OCI-LY7 (cell line): ENCODE results near the gene MRPS18A. TPM values are rescaled to one million over a fixed set of nuclear protein-coding genes. Genes with fewer than 3 reads are reported as not detected.
"Not testable (repeated sequence)": the region's sequence is repeated elsewhere in the genome, so short reads cannot be mapped to it uniquely, and the experiment has no call there.

Experiments used
- BruUV-seq: library from RNA; stranded (reverse); fragments of 400-500 nt; replicated peaks from 2 replicates; lab custom pipeline; 2021; lab: Mats Ljungman, UMichigan
- CTCF ChIA-PET: fragments of 300-600 bp; sonication (Branson Sonifier 250); formaldehyde crosslinking; loops from one replicate; lab custom pipeline; 2022; ENCODE audit warnings: antibody characterized with exemption; ENCODE audit not compliant: unreplicated experiment; lab: Charles Lee
- POLR2A ChIA-PET: fragments of 300-600 bp; sonication (Branson Sonifier 250); formaldehyde crosslinking; loops from one replicate; lab custom pipeline; 2022; ENCODE audit warnings: antibody characterized with exemption; lab: Charles Lee
- DNase-seq: peaks from one replicate; pipeline ENCODE4 v3.0.0-alpha.2; 2015; ENCODE audit warnings: low spot score
- H2AFZ ChIP-seq: fragments of 200-600 bp; sonication (generic), shearing (Covaris generic); 2 replicates; pipeline ENCODE4 v1.6.1; 2014; ENCODE audit warnings: mild to moderate bottlenecking, antibody characterized with exemption, low read length, moderate library complexity
- H3K27ac ChIP-seq: fragments of 200-600 bp; sonication (generic); 2 replicates; pipeline ENCODE4 v1.5.1; 2014; ENCODE audit warnings: mixed run types, low read depth, mild to moderate bottlenecking, moderate library complexity, low read length, inconsistent platforms; ENCODE audit not compliant: poor library complexity, severe bottlenecking
- H3K36me3 ChIP-seq: fragments of 200-600 bp; sonication (generic); 2 replicates; pipeline ENCODE4 v1.6.1; 2014; ENCODE audit warnings: mild to moderate bottlenecking, antibody characterized with exemption, low read length, moderate library complexity, mixed read lengths; ENCODE audit not compliant: insufficient read depth
- H3K4me1 ChIP-seq: fragments of 200-600 bp; sonication (generic); 2 replicates; pipeline ENCODE4 v1.5.1; 2014; ENCODE audit warnings: mild to moderate bottlenecking, low read length; ENCODE audit not compliant: insufficient read depth, poor library complexity, severe bottlenecking
- H3K4me2 ChIP-seq: fragments of 200-600 bp; sonication (generic); 2 replicates; pipeline ENCODE4 v1.6.1; 2014; ENCODE audit warnings: mild to moderate bottlenecking, low read length
- H3K4me3 ChIP-seq: fragments of 200-600 bp; sonication (generic); 2 replicates; pipeline ENCODE4 v1.5.1; 2014; ENCODE audit warnings: mild to moderate bottlenecking, low read depth, low read length; ENCODE audit not compliant: poor library complexity, severe bottlenecking
- H3K79me2 ChIP-seq: fragments of 200-600 bp; sonication (generic); 2 replicates; pipeline ENCODE4 v1.6.1; 2016; ENCODE audit warnings: low read depth, mild to moderate bottlenecking, low read length, moderate library complexity, mixed read lengths; ENCODE audit not compliant: insufficient read depth
- H3K9me2 ChIP-seq: fragments of 200-600 bp; sonication (generic); 2 replicates; pipeline ENCODE4 v1.6.1; 2016; ENCODE audit warnings: mild to moderate bottlenecking, low read length, mixed read lengths; ENCODE audit not compliant: insufficient read depth
- H3K9me3 ChIP-seq: fragments of 200-600 bp; sonication (generic); 2 replicates; pipeline ENCODE4 v1.6.1; 2014; ENCODE audit warnings: mild to moderate bottlenecking, mixed run types, low read length, mixed read lengths
- H4K20me1 ChIP-seq: fragments of 200-600 bp; sonication (generic); 2 replicates; pipeline ENCODE4 v1.6.1; 2014; ENCODE audit warnings: mild to moderate bottlenecking, antibody characterized with exemption, low read length, moderate library complexity, mixed read lengths; ENCODE audit not compliant: insufficient read depth
- CTCF ChIP-seq: fragments of 200-600 bp; sonication (generic); conservative IDR thresholded peaks from 2 replicates; pipeline ENCODE4 v1.5.1; 2014; ENCODE audit warnings: mild to moderate bottlenecking, antibody characterized with exemption, low read length, moderate library complexity, mixed read lengths
- EZH2phosphoT487 ChIP-seq: fragments of 200-600 bp; sonication (generic); IDR thresholded peaks from 2 replicates; pipeline ENCODE4 v1.6.1; 2018; ENCODE audit warnings: low read depth, borderline replicate concordance, mild to moderate bottlenecking, mixed run types, antibody characterized with exemption, low read length, moderate library complexity, mixed read lengths
- intact Hi-C: fragments of 100-400 bp; cut with micrococcal nuclease; formaldehyde crosslinking; loops from one replicate; pipeline ENCODE4 v1.10.0; 2022; ENCODE audit not compliant: unreplicated experiment
- total RNA-seq, 2 experiments: library from RNA; depleted of rRNA in 1 of 2; stranded (reverse); fragments of >200 nt in 1 of 2; shearing (Covaris generic) in 1 of 2; gene quantifications; 2 replicates each; pipeline ENCODE4 v1.2.3, GENCODE V29; 2014 to 2022

The MRPS18A gene
- total RNA-seq, 2 experiments from 2014 or later, result 61.6 to 86.1 TPM

GRCh38 chr6:43658161-43658560 is 29.4 kb downstream of the MRPS18A start:
- Histone ChIP-seq H3K9me2 (no peaks in the 10 kb centered on the region), H3K4me3 (no peak overlapping the region), H3K27ac (no peak overlapping the region), H3K4me2 (no peak overlapping the region), H2AFZ (no peak overlapping the region), H3K79me2 (no peaks in the 10 kb centered on the region), H3K36me3 (no peaks in the 10 kb centered on the region), H4K20me1 (no peaks in the 10 kb centered on the region), H3K4me1 (no peaks in the 10 kb centered on the region), H3K9me3 (no peaks in the 10 kb centered on the region)
- ChIA-PET CTCF (no interaction called here), POLR2A (interaction anchor here (0.5 to 2.3 kb wide), 4 partner anchors 11 to 270 kb away, joined by 3 to 9 read pairs (median 4); partner anchors contain the start of gene GTPBP2)
- intact Hi-C loops, result no loop called here
- no peak for DNase-seq
- no peak for TF ChIP-seq CTCF
- no peak for TF ChIP-seq EZH2phosphoT487
- BruUV-seq, result no TSS peak

DNA sequence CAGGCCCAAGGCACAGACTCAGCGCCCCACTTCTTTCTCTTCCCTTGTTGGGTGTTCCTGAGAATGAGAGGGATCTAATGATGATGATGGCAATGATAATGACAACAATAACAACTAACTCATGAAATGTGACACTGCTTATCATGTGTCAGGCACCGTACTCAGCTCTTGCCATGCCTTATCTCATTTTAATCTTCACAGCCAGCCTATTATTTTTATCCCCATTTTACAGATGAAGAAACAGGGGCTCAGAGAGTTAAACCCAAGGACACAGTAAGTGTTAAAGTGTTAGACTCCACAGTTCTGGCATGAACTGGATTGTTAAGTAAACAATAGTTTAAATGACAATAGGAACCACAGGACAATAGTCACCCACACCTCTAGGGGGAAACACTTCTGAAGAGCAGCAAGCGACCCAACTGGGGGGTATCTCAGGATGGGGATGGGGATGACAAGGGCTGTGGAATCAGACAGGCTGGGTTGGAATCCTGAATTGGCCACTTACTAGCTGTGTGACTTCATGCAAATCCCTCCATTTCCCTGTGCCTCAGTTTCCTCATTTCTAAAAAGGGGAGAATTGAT is 30.3 kb downstream of the MRPS18A start:
- TF ChIP-seq CTCF (0 out of 2 replicates have a peak, but pooled peaks have one; percentile 23), EZH2phosphoT487 (no peak)
- Histone ChIP-seq H3K4me3 (no peak overlapping the region), H3K4me1 (no peaks in the 10 kb centered on the region), H3K9me2 (no peaks in the 10 kb centered on the region), H4K20me1 (no peaks in the 10 kb centered on the region), H3K79me2 (no peaks in the 10 kb centered on the region), H3K4me2 (no peak overlapping the region), H3K36me3 (no peaks in the 10 kb centered on the region), H3K9me3 (no peaks in the 10 kb centered on the region), H2AFZ (no peak overlapping the region), H3K27ac (no peak overlapping the region)
- ChIA-PET POLR2A (interaction anchor here (0.5 to 2.3 kb wide), 5 partner anchors 10 to 271 kb away, joined by 3 to 9 read pairs (median 3); partner anchors contain the start of gene GTPBP2), CTCF (no interaction called here)
- intact Hi-C loops, result no loop called here
- no peak for DNase-seq
- BruUV-seq, result no TSS peak

DNA sequence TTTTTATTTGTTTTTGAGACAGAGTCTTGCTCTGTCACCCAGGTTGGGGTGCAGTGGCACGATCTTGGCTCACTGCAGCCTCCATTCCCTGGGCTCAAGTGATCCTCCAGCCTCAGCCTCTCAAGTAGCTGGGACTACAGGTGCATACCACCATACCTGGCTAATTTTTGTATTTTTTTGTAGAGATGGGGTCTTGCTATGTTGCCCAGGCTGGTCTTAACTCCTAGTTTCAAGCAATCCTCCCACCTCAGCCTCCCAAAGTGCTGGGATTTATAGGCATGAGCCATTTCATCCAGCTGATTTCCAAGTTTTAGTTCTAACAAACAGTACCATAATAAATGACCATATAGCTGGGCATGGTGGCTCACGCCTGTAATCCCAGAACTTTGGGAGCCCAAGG is 34.8 kb downstream of the MRPS18A start:
- CTCF ChIA-PET, H3K4me2 ChIP-seq, H3K9me2 ChIP-seq, H2AFZ ChIP-seq, H3K27ac ChIP-seq, H3K79me2 ChIP-seq, H3K36me3 ChIP-seq, H3K4me1 ChIP-seq, intact Hi-C loops, BruUV-seq, H4K20me1 ChIP-seq, DNase-seq, H3K4me3 ChIP-seq, H3K9me3 ChIP-seq: not testable (repeated sequence)
- POLR2A ChIA-PET, result interaction anchor here (0.6 to 1.0 kb wide), 2 partner anchors 8 to 10 kb away, joined by 3 to 4 read pairs; no protein-coding TSS in a partner anchor
